Measurements from ENCODE around the gene TBL3.
A peak's percentile ranks its signal among the peaks of the same experiment; 100 is the strongest.

TBL3 gene

DNA sequence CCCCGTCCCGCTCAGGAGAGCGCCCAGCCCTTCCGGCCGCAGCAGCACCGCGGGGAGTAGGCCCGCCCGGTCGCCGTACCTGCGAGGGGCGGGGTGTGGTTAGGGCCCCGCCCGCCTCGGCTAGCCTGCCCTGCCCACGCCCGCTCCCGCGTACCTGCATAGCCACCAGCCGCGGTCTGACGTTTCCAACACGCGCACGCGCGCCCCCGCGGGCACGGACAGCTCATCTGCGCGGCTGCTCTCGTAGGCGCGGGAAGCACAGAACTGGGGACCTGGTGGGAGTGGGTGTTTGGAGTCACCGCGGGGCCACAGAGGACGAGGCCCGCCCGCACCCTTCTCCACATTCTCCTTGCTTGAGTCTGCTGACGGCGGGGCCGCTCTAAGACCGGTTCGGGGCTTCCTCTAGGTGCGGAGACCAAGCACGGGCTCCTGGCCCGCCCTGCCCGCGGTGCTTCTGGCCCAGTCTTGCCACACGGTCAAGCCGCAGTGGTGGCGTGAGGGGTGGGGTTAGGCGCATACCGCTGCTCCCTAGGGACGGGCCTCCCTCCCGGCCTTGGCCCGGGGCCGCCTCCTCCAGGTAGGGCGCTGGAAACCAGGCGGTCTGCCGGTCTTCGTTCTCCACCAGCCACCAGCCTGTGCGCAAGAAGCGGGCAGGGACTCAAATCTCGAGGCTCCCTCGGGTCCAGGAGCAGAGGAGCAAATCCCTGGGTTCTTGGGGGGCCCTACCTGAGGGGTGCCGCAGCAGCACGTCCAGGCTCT is 7.6 kb downstream of the TBL3 start:
- H3K36me3 Mint-ChIP-seq = peaks cover 35 to 43% of the 10 kb centered on the region in 2 donors
- H3K4me1 Mint-ChIP-seq = peaks cover 28 to 49% of the 10 kb centered on the region in 2 donors
- peaks cover 35 to 45% of the 10 kb centered on the region in 2 donors for H3K27me3 Mint-ChIP-seq
- no peak for DNase-seq
- ATAC-seq (replicated peaks) = no peak
- H3K4me3 Mint-ChIP-seq = peak overlapping the region in 1 of 2 donors; percentile 19
- no peaks in the 10 kb centered on the region for H3K9me3 Mint-ChIP-seq
- no peak overlapping the region for H3K27ac Mint-ChIP-seq

- Mint-ChIP-seq H3K9me3 (no peaks in the 10 kb centered on the region), H3K36me3 (peaks cover 30 to 35% of the 10 kb centered on the region in 2 donors), H3K4me3 (no peak overlapping the region), H3K27ac (no peak overlapping the region), H3K27me3 (peaks cover 35 to 41% of the 10 kb centered on the region in 2 donors), H3K4me1 (peaks cover 30 to 53% of the 10 kb centered on the region in 2 donors)
- no peak for DNase-seq
- ATAC-seq (replicated peaks) = no peak
These were observed 8.3 kb downstream of the TBL3 start for GRCh38 chr16:1980030-1980769.

DNA sequence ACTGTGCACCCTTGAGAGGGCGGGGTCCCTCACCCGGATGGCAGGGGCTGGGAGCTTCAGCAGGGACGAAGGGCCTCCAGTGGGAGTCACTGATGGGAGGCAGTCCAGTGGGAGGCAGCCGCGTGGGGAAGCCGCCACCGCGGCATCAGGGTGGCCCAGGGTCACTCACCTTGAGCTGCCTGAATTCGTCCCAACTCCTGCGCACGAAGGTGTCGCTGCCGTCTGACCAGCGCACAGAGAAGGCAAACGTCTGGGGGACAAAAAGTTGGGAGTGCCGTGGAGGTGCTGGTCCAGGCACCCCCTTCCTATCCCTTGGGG is 8.9 kb downstream of the TBL3 start:
- ATAC-seq (replicated peaks) = no peak
- Mint-ChIP-seq H3K27ac (no peak overlapping the region), H3K4me3 (no peak overlapping the region)

DNA sequence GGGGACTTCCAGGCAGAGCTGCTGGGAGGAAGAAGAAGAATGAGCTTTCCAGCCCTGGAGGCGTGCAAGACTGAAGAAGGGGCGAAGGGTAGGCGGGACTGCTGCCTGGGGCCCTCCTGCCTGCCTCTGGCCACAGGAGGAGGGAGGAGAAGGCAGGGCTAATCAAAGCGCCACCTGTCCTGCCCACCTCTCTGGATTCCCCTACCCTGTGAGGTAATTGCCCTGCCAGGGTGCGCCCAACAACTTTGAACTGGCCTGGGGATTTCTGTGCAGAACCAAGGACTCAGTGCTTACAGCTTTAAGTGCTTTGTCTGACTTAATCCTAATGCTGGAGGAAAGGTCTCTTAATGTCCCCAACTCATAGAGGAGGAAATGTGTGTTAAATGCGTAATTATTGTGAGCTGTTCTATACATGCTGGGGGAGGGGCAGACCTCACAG is 9.6 kb downstream of the TBL3 start, which contains the start of gene NOXO1:
TSS of gene NOXO1 (minus strand) at position 72 of the 439 bp plus-strand sequence. CDS start 290 bp downstream, outside the sequence.
- Mint-ChIP-seq H3K36me3 (peaks cover 25 to 34% of the 10 kb centered on the region in 2 donors), H3K27ac (peak within 1 kb of the TSS; percentile 59), H3K4me3 (peak within 1 kb of the TSS in 1 of 2 donors; percentile 13), H3K9me3 (no peaks in the 10 kb centered on the region), H3K27me3 (peaks cover 30 to 41% of the 10 kb centered on the region in 2 donors), H3K4me1 (peaks cover 39 to 65% of the 10 kb centered on the region in 2 donors)
- DNase-seq (no peak), ATAC-seq (replicated peaks) (peak in 1 of 2 donors; percentile 25)

More for the DNA sequence above, 8.9 kb downstream of the TBL3 start:
- DNase-seq = no peak
- peaks cover 35 to 41% of the 10 kb centered on the region in 2 donors for H3K27me3 Mint-ChIP-seq
- H3K4me1 Mint-ChIP-seq = peaks cover 35 to 58% of the 10 kb centered on the region in 2 donors
- no peaks in the 10 kb centered on the region for H3K9me3 Mint-ChIP-seq
- peaks cover 29 to 34% of the 10 kb centered on the region in 2 donors for H3K36me3 Mint-ChIP-seq

- Mint-ChIP-seq H3K4me3 (peak overlapping the region in 1 of 2 donors; percentile 10), H3K27ac (no peak overlapping the region), H3K27me3 (peaks cover 30 to 41% of the 10 kb centered on the region in 2 donors), H3K4me1 (peaks cover 44 to 66% of the 10 kb centered on the region in 2 donors), H3K9me3 (no peaks in the 10 kb centered on the region), H3K36me3 (peaks cover 26 to 34% of the 10 kb centered on the region in 2 donors)
- no peak for DNase-seq
- ATAC-seq (replicated peaks) = no peak
These were observed 10.2 kb downstream of the TBL3 start for GRCh38 chr16:1982013-1982433.

DNA sequence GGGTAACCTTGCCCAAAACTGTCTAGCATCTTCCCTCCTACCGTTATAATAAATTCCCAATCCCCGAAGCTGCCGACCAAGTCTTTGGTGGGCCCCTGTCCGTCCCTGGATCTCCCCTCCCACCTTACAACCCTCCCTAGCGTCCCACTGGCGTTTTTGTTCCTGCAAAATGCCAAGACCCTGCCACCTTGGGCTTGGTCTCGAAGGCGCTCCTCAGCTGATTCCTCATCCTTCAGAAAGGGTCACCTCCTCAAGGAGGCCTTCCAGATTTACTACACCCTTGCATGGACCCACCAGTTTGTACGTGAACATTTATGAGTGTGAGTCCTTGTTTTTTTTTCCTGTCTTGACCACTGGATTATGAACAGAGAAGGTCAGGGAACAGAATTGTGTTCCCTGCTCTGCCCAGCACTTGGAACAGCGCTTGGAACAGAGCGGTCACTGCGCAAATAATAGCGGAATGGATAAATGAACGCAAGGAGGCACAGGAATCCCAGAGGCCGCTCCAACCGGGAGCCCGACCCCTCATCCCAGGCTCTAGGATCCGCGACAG is 11.2 kb downstream of the TBL3 start:
- H3K27ac Mint-ChIP-seq = peak overlapping the region; percentile 37
- no peaks in the 10 kb centered on the region for H3K9me3 Mint-ChIP-seq
- peaks cover 44 to 66% of the 10 kb centered on the region in 2 donors for H3K4me1 Mint-ChIP-seq
- no peak for ATAC-seq (replicated peaks)
- H3K36me3 Mint-ChIP-seq = peaks cover 20 to 30% of the 10 kb centered on the region in 2 donors
- peak overlapping the region in 1 of 2 donors; percentile 85 for H3K4me3 Mint-ChIP-seq
- H3K27me3 Mint-ChIP-seq = peaks cover 26 to 35% of the 10 kb centered on the region in 2 donors
- no peak for DNase-seq

GRCh38 chr16:1983544-1984346 is 11.9 kb downstream of the TBL3 start, which contains the start of gene GFER:
Gene GFER, plus strand, starts transcription at chr16:1984193. Its CDS starts 26 bp downstream, at chr16:1984219.
- Mint-ChIP-seq H3K36me3 (peaks cover 16 to 29% of the 10 kb centered on the region in 2 donors), H3K4me3 (peak within 1 kb of the TSS; percentile 85 to 87), H3K27me3 (peaks cover 23 to 31% of the 10 kb centered on the region in 2 donors), H3K9me3 (no peaks in the 10 kb centered on the region), H3K27ac (peak within 1 kb of the TSS; percentile 88), H3K4me1 (peaks cover 46 to 66% of the 10 kb centered on the region in 2 donors)
- DNase-seq = peak; percentile 88
- peak; percentile 82 to 91 for ATAC-seq (replicated peaks)

GRCh38 chr16:1984347-1985225 is 12.7 kb downstream of the TBL3 start:
- no peak for DNase-seq
- ATAC-seq (replicated peaks) = peak; percentile 26 to 35
- Mint-ChIP-seq H3K36me3 (peaks cover 12 to 25% of the 10 kb centered on the region in 2 donors), H3K9me3 (no peaks in the 10 kb centered on the region), H3K4me1 (peaks cover 47 to 70% of the 10 kb centered on the region in 2 donors), H3K4me3 (peak overlapping the region; percentile 85 to 87), H3K27me3 (peaks cover 23 to 28% of the 10 kb centered on the region in 2 donors), H3K27ac (peak overlapping the region; percentile 88)

DNA sequence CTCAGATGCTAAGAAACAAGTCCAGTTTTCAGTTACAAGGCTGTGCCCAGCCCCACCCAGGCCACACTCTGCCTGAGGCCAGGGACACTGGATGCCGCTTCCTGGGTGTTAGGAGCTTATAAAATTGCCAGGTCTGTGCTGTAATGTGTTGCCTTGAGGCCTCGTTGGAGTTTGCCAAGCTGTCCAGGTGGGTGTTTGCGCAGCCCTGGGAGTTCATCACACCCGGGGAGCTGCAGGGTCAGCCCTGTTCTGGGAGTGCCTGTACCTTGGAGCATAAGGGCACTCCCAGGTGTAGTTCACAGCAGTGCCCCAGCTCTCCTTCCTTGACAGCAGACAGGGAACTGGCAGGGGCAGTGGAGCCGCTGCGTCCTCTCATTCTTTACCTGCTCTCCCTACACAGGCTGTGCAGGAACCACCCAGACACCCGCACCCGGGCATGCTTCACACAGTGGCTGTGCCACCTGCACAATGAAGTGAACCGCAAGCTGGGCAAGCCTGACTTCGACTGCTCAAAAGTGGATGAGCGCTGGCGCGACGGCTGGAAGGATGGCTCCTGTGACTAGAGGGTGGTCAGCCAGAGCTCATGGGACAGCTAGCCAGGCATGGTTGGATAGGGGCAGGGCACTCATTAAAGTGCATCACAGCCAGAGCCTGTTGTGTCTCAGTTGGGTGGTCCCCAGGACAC is 13.8 kb downstream of the TBL3 start:
- Mint-ChIP-seq H3K36me3 (peaks cover 10 to 24% of the 10 kb centered on the region in 2 donors), H3K9me3 (no peaks in the 10 kb centered on the region), H3K27me3 (peaks cover 21 to 22% of the 10 kb centered on the region in 2 donors), H3K4me3 (peak overlapping the region; percentile 85 to 87), H3K27ac (no peak overlapping the region), H3K4me1 (peaks cover 46 to 60% of the 10 kb centered on the region in 2 donors)
- ATAC-seq (replicated peaks) (no peak), DNase-seq (no peak)

- ATAC-seq (replicated peaks) (no peak), DNase-seq (no peak)
- Mint-ChIP-seq H3K4me3 (no peak overlapping the region), H3K9me3 (no peaks in the 10 kb centered on the region), H3K27ac (peak overlapping the region; percentile 81), H3K36me3 (peaks cover 10 to 31% of the 10 kb centered on the region in 2 donors), H3K27me3 (peaks cover 10 to 11% of the 10 kb centered on the region in 2 donors), H3K4me1 (peaks cover 37 to 58% of the 10 kb centered on the region in 2 donors)
These were observed 15.3 kb downstream of the TBL3 start for GRCh38 chr16:1987198-1987597.

- peaks cover 18 to 43% of the 10 kb centered on the region in 2 donors for H3K36me3 Mint-ChIP-seq
- H3K27ac Mint-ChIP-seq = peak within 1 kb of the TSS; percentile 98
- peaks cover 39 to 53% of the 10 kb centered on the region in 2 donors for H3K4me1 Mint-ChIP-seq
- H3K9me3 Mint-ChIP-seq = no peaks in the 10 kb centered on the region
- no peak for ATAC-seq (replicated peaks)
- peak within 1 kb of the TSS; percentile 88 to 95 for H3K4me3 Mint-ChIP-seq
- DNase-seq = no peak
- H3K27me3 Mint-ChIP-seq = no peaks in the 10 kb centered on the region
These were observed 17.6 kb downstream of the TBL3 start, which contains the start of gene SYNGR3 for GRCh38 chr16:1989209-1990100. Gene SYNGR3, plus strand, starts transcription at chr16:1989970. Its CDS starts 133 bp downstream, at chr16:1990103.

GRCh38 chr16:1990101-1990350 is 18.2 kb downstream of the TBL3 start:
- DNase-seq (no peak), ATAC-seq (replicated peaks) (no peak)
- H3K36me3 Mint-ChIP-seq = peaks cover 18 to 43% of the 10 kb centered on the region in 2 donors
- no peak overlapping the region for H3K27ac Mint-ChIP-seq
- H3K4me1 Mint-ChIP-seq = peaks cover 36 to 48% of the 10 kb centered on the region in 2 donors
- H3K27me3 Mint-ChIP-seq = no peaks in the 10 kb centered on the region
- no peaks in the 10 kb centered on the region for H3K9me3 Mint-ChIP-seq
- peak overlapping the region; percentile 88 to 95 for H3K4me3 Mint-ChIP-seq

Measured in stimulated activated naive B cell treated with anti-CD40 and anti-IgM and Interleukin-4, amounts not matched to agents 10 μg/mL and 1 μg/mL and 100 μg/mL, for 72 hours (primary cell).